ENCODE results near the gene STK4. TPM values are rescaled to one million over a fixed set of nuclear protein-coding genes. Genes with fewer than 3 reads are reported as not detected.

The STK4 gene
- total and polyA plus RNA-seq, 9 donors: 8.3 to 27.5 (median 19.6) TPM

- TF ChIP-seq POLR2A (IDR thresholded peaks at IDR 0.05) (no peak), EP300 (IDR thresholded peaks at IDR 0.05) (no peak)
- TF ChIP-seq, protein P1, sequence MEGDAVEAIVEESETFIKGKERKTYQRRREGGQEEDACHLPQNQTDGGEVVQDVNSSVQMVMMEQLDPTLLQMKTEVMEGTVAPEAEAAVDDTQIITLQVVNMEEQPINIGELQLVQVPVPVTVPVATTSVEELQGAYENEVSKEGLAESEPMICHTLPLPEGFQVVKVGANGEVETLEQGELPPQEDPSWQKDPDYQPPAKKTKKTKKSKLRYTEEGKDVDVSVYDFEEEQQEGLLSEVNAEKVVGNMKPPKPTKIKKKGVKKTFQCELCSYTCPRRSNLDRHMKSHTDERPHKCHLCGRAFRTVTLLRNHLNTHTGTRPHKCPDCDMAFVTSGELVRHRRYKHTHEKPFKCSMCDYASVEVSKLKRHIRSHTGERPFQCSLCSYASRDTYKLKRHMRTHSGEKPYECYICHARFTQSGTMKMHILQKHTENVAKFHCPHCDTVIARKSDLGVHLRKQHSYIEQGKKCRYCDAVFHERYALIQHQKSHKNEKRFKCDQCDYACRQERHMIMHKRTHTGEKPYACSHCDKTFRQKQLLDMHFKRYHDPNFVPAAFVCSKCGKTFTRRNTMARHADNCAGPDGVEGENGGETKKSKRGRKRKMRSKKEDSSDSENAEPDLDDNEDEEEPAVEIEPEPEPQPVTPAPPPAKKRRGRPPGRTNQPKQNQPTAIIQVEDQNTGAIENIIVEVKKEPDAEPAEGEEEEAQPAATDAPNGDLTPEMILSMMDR (IDR thresholded peaks at IDR 0.05): no peak
- WGBS, 3 donors: 74 to 81% (median 75%) methylated on average over 9 of the region's 9 CpGs
- no peak overlapping the region for H3K4me3 ChIP-seq
- H3K4me1 ChIP-seq (ENCODE audit: insufficient read depth): peaks cover 3% of the 10 kb centered on the region
- H3K36me3 ChIP-seq: no peaks in the 10 kb centered on the region
- intact Hi-C loops (cut with DNase I): no loop called here
- no peak overlapping the region for H3K27ac ChIP-seq
- DNase-seq: no peak
- H3K27me3 ChIP-seq: no peaks in the 10 kb centered on the region
- no peaks in the 10 kb centered on the region for H3K9me3 ChIP-seq
These were observed 27.7 kb upstream of the STK4 start for GRCh38 chr20:44938637-44939036.

DNA sequence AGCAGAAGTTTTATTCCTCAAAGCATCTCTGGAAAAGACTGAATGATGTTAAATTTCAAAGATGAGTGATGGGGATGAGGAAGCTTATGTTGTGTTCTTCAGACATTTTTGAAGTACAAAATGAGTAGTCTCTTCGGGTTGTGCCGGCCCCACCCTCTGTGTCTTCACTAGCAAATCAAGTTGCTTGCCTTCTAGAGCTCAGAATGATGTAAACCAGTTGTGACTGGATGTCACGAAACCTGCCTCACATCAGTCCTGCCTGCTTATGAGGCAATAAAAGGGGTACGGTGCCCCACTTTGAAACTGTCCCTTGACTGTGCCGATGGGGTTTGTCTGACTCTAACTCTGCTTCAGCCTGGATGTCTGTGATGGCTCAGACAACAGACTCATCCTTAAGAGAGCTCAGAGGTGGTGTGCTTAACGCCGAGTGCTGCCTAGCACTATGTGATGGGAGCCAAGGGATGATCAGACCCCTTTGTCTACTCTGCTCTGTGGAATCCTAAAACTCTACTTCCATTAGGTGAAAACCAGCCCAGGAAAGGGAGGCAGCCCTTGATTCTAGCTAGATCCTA lies 25.1 kb upstream of the STK4 start:
- H3K9me3 ChIP-seq: no peaks in the 10 kb centered on the region
- TF ChIP-seq POLR2A (IDR thresholded peaks at IDR 0.05): no peak
- TF ChIP-seq, protein P1 (IDR thresholded peaks at IDR 0.05): no peak
- no peak for TF ChIP-seq EP300 (IDR thresholded peaks at IDR 0.05)
- intact Hi-C loops (cut with DNase I): no loop called here
- peaks cover 3% of the 10 kb centered on the region for H3K4me1 ChIP-seq (ENCODE audit: insufficient read depth)
- no peaks in the 10 kb centered on the region for H3K36me3 ChIP-seq
- DNase-seq: no peak
- 82 to 85% (median 84%) methylated on average over 7 of the region's 7 CpGs for WGBS, 3 donors
- H3K4me3 ChIP-seq: no peak overlapping the region
- no peaks in the 10 kb centered on the region for H3K27me3 ChIP-seq
- no peak overlapping the region for H3K27ac ChIP-seq

GRCh38 chr20:44942264-44942973 lies 23.9 kb upstream of the STK4 start:
- no peaks in the 10 kb centered on the region for H3K27me3 ChIP-seq
- H3K36me3 ChIP-seq: no peaks in the 10 kb centered on the region
- WGBS, 3 donors: 37 to 56% (median 50%) methylated on average over 4 of the region's 4 CpGs

DNA sequence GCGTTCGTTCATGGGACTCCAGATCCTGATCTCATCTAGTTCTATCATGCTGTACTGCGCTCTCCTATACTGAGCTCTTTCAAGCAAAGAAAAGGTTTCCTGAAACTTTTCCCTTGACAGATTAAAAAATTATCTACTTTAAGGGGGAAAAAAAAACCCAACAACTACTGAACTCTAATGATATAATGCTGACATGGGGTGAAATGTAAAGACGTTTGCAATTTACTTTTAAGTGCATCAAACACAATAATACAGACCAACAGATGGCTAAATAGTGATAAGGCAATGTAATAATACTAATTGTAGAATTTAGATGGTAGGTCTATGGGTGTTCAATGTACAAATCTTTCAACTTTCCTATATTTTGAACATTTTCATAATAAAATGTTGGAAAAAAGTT lies 22.5 kb upstream of the STK4 start:
- Histone ChIP-seq H3K27ac (no peak overlapping the region), H3K27me3 (no peaks in the 10 kb centered on the region), H3K4me3 (no peak overlapping the region), H3K4me1 (ENCODE audit: insufficient read depth) (peaks cover 3% of the 10 kb centered on the region), H3K36me3 (no peaks in the 10 kb centered on the region), H3K9me3 (no peaks in the 10 kb centered on the region)
- TF ChIP-seq, protein P1 (IDR thresholded peaks at IDR 0.05): no peak
- TF ChIP-seq POLR2A (IDR thresholded peaks at IDR 0.05): no peak
- TF ChIP-seq EP300 (IDR thresholded peaks at IDR 0.05): no peak
- intact Hi-C loops (cut with DNase I): no loop called here
- no peak for DNase-seq
- 84 to 88% (median 85%) methylated on average over 4 of the region's 4 CpGs for WGBS, 3 donors

More at GRCh38 chr20:44942264-44942973, 23.9 kb upstream of the STK4 start:
- TF ChIP-seq, protein P1 (IDR thresholded peaks at IDR 0.05): no peak
- TF ChIP-seq POLR2A (IDR thresholded peaks at IDR 0.05): no peak
- no peak for TF ChIP-seq EP300 (IDR thresholded peaks at IDR 0.05)
- intact Hi-C loops (cut with DNase I): no loop called here
- no peak overlapping the region for H3K27ac ChIP-seq
- DNase-seq: peak in 2 of 5 donors; percentile 30 to 50
- H3K4me1 ChIP-seq (ENCODE audit: insufficient read depth): peaks cover 3% of the 10 kb centered on the region
- H3K9me3 ChIP-seq: no peaks in the 10 kb centered on the region
- no peak overlapping the region for H3K4me3 ChIP-seq

Measured in ovary (tissue), 9 donors.